GM19240 (cell line): Measurements from ENCODE around the gene CHAF1A.

Source experiments
- DNase-seq: peaks from one replicate; pipeline ENCODE4 v3.0.0; 2011; ENCODE audit warnings: low spot score; ENCODE audit not compliant: insufficient read length

CHAF1A gene

GRCh38 chr19:4437103-4437502 lies 34.7 kb downstream of the CHAF1A start:
- DNase-seq: no peak

- DNase-seq: no peak
These were observed 36.8 kb downstream of the CHAF1A start for GRCh38 chr19:4439243-4439642.

GRCh38 chr19:4441994-4442818 lies 39.8 kb downstream of the CHAF1A start:
- no peak for DNase-seq

- no peak for DNase-seq
These were observed 40.3 kb downstream of the CHAF1A start for GRCh38 chr19:4442819-4443146.

GRCh38 chr19:4443188-4443587 lies 40.7 kb downstream of the CHAF1A start:
- DNase-seq: no peak

GRCh38 chr19:4443966-4444764 lies 41.7 kb downstream of the CHAF1A start:
- DNase-seq: no peak

- DNase-seq: no peak
These were observed 42.6 kb downstream of the CHAF1A start for GRCh38 chr19:4444765-4445741.

- no peak for DNase-seq
These were observed 43.7 kb downstream of the CHAF1A start for GRCh38 chr19:4445963-4446703.

- no peak for DNase-seq
These were observed 44.3 kb downstream of the CHAF1A start for GRCh38 chr19:4446704-4447200.

GRCh38 chr19:4447327-4448146 lies 45.1 kb downstream of the CHAF1A start:
- DNase-seq: no peak

- no peak for DNase-seq
These were observed 45.9 kb downstream of the CHAF1A start for GRCh38 chr19:4448147-4448985.

- DNase-seq: no peak
These were observed 46.7 kb downstream of the CHAF1A start for GRCh38 chr19:4449022-4449638.

GRCh38 chr19:4449639-4450028 lies 47.2 kb downstream of the CHAF1A start:
- DNase-seq: no peak

- no peak for DNase-seq
These were observed 50.0 kb downstream of the CHAF1A start for GRCh38 chr19:4452230-4452990.

GRCh38 chr19:4453232-4454179 lies 51.1 kb downstream of the CHAF1A start:
- no peak for DNase-seq
